ENCODE data around the gene TOMM40L.

- TF ChIP-seq CTCF (IDR thresholded peaks at IDR 0.05) (no peak), POLR2A (IDR thresholded peaks at IDR 0.05) (peak in 1 of 3 donors; percentile 13)
Observed at GRCh38 chr1:161185282-161185682, 40.6 kb upstream of the TOMM40L start.
